K562 (cell line): ENCODE data around the gene FAM184B. TPM values are rescaled to one million over a fixed set of nuclear protein-coding genes. Genes with fewer than 3 reads are reported as not detected.

ENCODE experiments used
- ATAC-seq: fragments of 200-7000 bp; cut with Tn5 transposase; 3 replicates; pipeline ENCODE4 v1.9.1; 2020; ENCODE audit warnings: moderate library complexity
- BruUV-seq: library from RNA; stranded (reverse); fragments of 400-500 nt; replicated peaks from 2 replicates; lab custom pipeline; 2021; lab: Mats Ljungman, UMichigan
- CTCF ChIA-PET: fragments of 300-600 bp; formaldehyde crosslinking; extraction: SDS; loops from one replicate; lab custom pipeline; 2021; ENCODE audit warnings: low intra/inter-chr PET ratio; lab: Yijun Ruan, JAX
- POLR2A ChIA-PET: fragments of 300-600, 350-650 bp; sonication (Branson Sonifier 250); formaldehyde crosslinking; extraction: SDS; loops from one replicate; lab custom pipeline; 2021; ENCODE audit warnings: antibody characterized with exemption, inconsistent platforms; lab: Yijun Ruan, JAX
- DNase-seq, 4 experiments: peaks; one replicate each; pipeline versions ENCODE4 v3.0.0 to v3.0.0-alpha.2; 2011 to 2018; ENCODE audit warnings: low spot score in 3 of 4, mixed read lengths in 3 of 4; ENCODE audit errors: extremely low read depth in 1 of 4
- FAIRE-seq: peaks from 2 replicates; lab custom pipeline; 2011; peaks lifted over from hg19 to GRCh38; lab: Jason Lieb, UNC
- H2AFZ ChIP-seq: 2 replicates; pipeline ENCODE4 v1.6.0; 2011; ENCODE audit warnings: low read depth, low read length, control low read depth, inconsistent platforms
- H3K27ac ChIP-seq: fragments of 200-600 bp; 3 replicates; pipeline ENCODE4 v1.8.0; 2011; ENCODE audit warnings: low read depth, mild to moderate bottlenecking, control low read depth, inconsistent platforms, low read length, moderate library complexity, mixed read lengths; ENCODE audit errors: extremely low read depth
- H3K27me3 ChIP-seq, 2 experiments: fragments of 300-600 bp in 1 of 2; 2 replicates in 1 of 2; 3 replicates in 1 of 2; pipeline versions ENCODE4 v1.6.0 to v1.8.0; 2011; ENCODE audit warnings: inconsistent platforms in 2 of 2, low read length in 2 of 2, mild to moderate bottlenecking in 1 of 2, mixed read lengths in 1 of 2, moderate library complexity in 1 of 2; ENCODE audit not compliant: control insufficient read depth in 2 of 2, insufficient read depth in 2 of 2
- H3K36me3 ChIP-seq: fragments of 300-600 bp; 3 replicates; pipeline ENCODE4 v1.8.0; 2011; ENCODE audit warnings: mild to moderate bottlenecking, low read length, inconsistent platforms; ENCODE audit not compliant: control insufficient read depth, insufficient read depth
- H3K4me1 ChIP-seq, 2 experiments: fragments of 200-600 bp in 1 of 2; replicated peaks in 1 of 2; 2 replicates in 1 of 2; 3 replicates in 1 of 2; pipeline versions ENCODE4 v1.5.1 to v1.8.0; 2011; ENCODE audit warnings: inconsistent platforms in 2 of 2, low read length in 2 of 2, mild to moderate bottlenecking in 1 of 2, mixed read lengths in 1 of 2, moderate library complexity in 1 of 2; ENCODE audit not compliant: control insufficient read depth in 2 of 2, insufficient read depth in 2 of 2
- H3K4me2 ChIP-seq: 2 replicates; pipeline ENCODE4 v1.6.1; 2011; ENCODE audit warnings: low read length, control low read depth, inconsistent platforms, mixed read lengths; ENCODE audit not compliant: insufficient read depth
- H3K4me3 ChIP-seq: fragments of 200-600 bp; sonication (generic), shearing (Covaris generic); 2 replicates; pipeline ENCODE4 v1.5.1; 2016; ENCODE audit warnings: control low read depth, inconsistent platforms
- H3K79me2 ChIP-seq: fragments of 200-600 bp; 3 replicates; pipeline ENCODE4 v1.8.0; 2011; ENCODE audit warnings: low read length, inconsistent platforms; ENCODE audit not compliant: control insufficient read depth, insufficient read depth
- H3K9ac ChIP-seq, 2 experiments: 2 replicates each; pipeline versions ENCODE4 v1.6.0 to v1.6.1; 2011; ENCODE audit warnings: low read depth in 2 of 2, low read length in 2 of 2, control low read depth in 1 of 2, inconsistent platforms in 1 of 2, mild to moderate bottlenecking in 1 of 2, mixed read lengths in 1 of 2; ENCODE audit not compliant: insufficient read depth in 1 of 2
- H3K9me1 ChIP-seq: one replicate; pipeline ENCODE4 v1.6.0; 2011; ENCODE audit warnings: inconsistent platforms, mild to moderate bottlenecking, low read length, moderate library complexity; ENCODE audit not compliant: control insufficient read depth, insufficient read depth
- H3K9me3 ChIP-seq: replicated peaks from 2 replicates; pipeline ENCODE4 v1.5.1; 2011; ENCODE audit warnings: low read depth, low read length, inconsistent platforms; ENCODE audit not compliant: control insufficient read depth, insufficient read depth
- H4K20me1 ChIP-seq: replicated peaks from 2 replicates; pipeline ENCODE4 v1.6.1; 2011; ENCODE audit warnings: low read length, inconsistent platforms, mixed read lengths; ENCODE audit not compliant: control insufficient read depth, insufficient read depth
- BMI1 ChIP-seq: fragments of 150-350 bp; IDR thresholded peaks from 2 replicates; pipeline ENCODE4 v1.6.1; 2014; ENCODE audit warnings: low read length
- IRF2 ChIP-seq: sonication (generic); formaldehyde crosslinking; IDR thresholded peaks from 2 replicates; pipeline ENCODE4 v1.8.1; 2022; ENCODE audit warnings: mild to moderate bottlenecking, missing genetic modification reagents
- KLF16 ChIP-seq: IDR thresholded peaks from 2 replicates; pipeline ENCODE4 v1.6.1; 2016; ENCODE audit warnings: antibody characterized with exemption
- NFE2L1 ChIP-seq: fragments of 450-650 bp; IDR thresholded peaks from 2 replicates; pipeline ENCODE4 v1.6.1; 2016; ENCODE audit warnings: missing genetic modification characterization, low read depth, mild to moderate bottlenecking, missing compliant biosample characterization, moderate library complexity, borderline replicate concordance
- PTTG1 ChIP-seq: fragments of 450-650 bp; IDR thresholded peaks from 2 replicates; pipeline ENCODE4 v1.6.1; 2016; ENCODE audit warnings: low read depth, mild to moderate bottlenecking, missing genetic modification characterization, missing compliant biosample characterization
- RFX5 ChIP-seq: IDR thresholded peaks from 2 replicates; pipeline ENCODE4 v1.6.1; 2011; ENCODE audit warnings: low read depth, mild to moderate bottlenecking, improper control_type of control experiment, low read length
- SIX5 ChIP-seq, 2 experiments: IDR thresholded peaks; 2 replicates each; pipeline ENCODE4 v1.6.1; 2011; ENCODE audit warnings: low read length in 2 of 2, borderline replicate concordance in 1 of 2, low read depth in 1 of 2, mild to moderate bottlenecking in 1 of 2, moderate library complexity in 1 of 2; ENCODE audit not compliant: insufficient read depth in 1 of 2
- SMC3 ChIP-seq: conservative IDR thresholded peaks from 2 replicates; pipeline ENCODE4 v1.6.1; 2011; ENCODE audit warnings: low read depth, low read length, improper control_type of control experiment; ENCODE audit not compliant: insufficient read depth
- TBP ChIP-seq: optimal IDR thresholded peaks from 2 replicates; pipeline ENCODE3; 2011; ENCODE audit warnings: low read depth, low read length, improper control_type of control experiment
- WGBS: fragments of 100-300 bp; shearing (Covaris generic); methylation state at CpG from one replicate; pipeline ENCODE4 v1.1.6; 2016; ENCODE audit warnings: low coverage, mixed read lengths; ENCODE audit not compliant: insufficient coverage; ENCODE audit errors: missing lambda C conversion rate; 5-methylcytosine and 5-hydroxymethylcytosine counted together
- in situ Hi-C: fragments of 300-500 bp; cut with MboI; formaldehyde crosslinking; loops from 4 replicates; pipeline ENCODE4 v1.15.0; 2018; ENCODE audit warnings: inconsistent platforms, mixed read lengths
- intact Hi-C: fragments of 100-400 bp; cut with micrococcal nuclease; formaldehyde crosslinking; loops from 2 replicates; pipeline ENCODE4 v1.14.2; 2022
- polyA plus RNA-seq, 8 experiments: library from polyadenylated mRNA; depleted of rRNA in 4 of 8; stranded (reverse) in 5 of 8; unstranded in 3 of 8; fragments of >200 nt; fragmentation: Nextera tagmentation in 2 of 8; fragmentation: Illumina TruSeq in 1 of 8; extraction: Ambion mirVana in 2 of 8; extraction: Trizol in 1 of 8; gene quantifications; 2 replicates each; pipeline versions ENCODE4 v1.2.1 to v1.2.3, GENCODE V29; 2011 to 2014; ENCODE audit warnings: inconsistent platforms in 1 of 8, missing spikeins in 1 of 8
- total RNA-seq, 7 experiments: library from RNA; depleted of rRNA in 6 of 7; stranded (reverse); fragments of >200 nt in 6 of 7; fragmentation: Illumina TruSeq in 2 of 7; extraction: Trizol in 2 of 7; gene quantifications; 2 replicates each; pipeline versions ENCODE4 v1.2.1 to v1.2.3, GENCODE V29; 2011 to 2021; ENCODE audit warnings: low replicate concordance in 1 of 7
- TF ChIP-seq, protein P1 (sequence below): fragments of 200-600 bp; sonication (generic); IDR thresholded peaks from one replicate; pipeline ENCODE4 v1.6.1; 2012; ENCODE audit warnings: mild to moderate bottlenecking, low read depth, low read length, inconsistent platforms

FAM184B gene
- total and polyA plus RNA-seq, 9 of the 15 experiments (the other 6 are each of a cell fraction or from before 2014, with no cell fraction given) = not detected

DNA sequence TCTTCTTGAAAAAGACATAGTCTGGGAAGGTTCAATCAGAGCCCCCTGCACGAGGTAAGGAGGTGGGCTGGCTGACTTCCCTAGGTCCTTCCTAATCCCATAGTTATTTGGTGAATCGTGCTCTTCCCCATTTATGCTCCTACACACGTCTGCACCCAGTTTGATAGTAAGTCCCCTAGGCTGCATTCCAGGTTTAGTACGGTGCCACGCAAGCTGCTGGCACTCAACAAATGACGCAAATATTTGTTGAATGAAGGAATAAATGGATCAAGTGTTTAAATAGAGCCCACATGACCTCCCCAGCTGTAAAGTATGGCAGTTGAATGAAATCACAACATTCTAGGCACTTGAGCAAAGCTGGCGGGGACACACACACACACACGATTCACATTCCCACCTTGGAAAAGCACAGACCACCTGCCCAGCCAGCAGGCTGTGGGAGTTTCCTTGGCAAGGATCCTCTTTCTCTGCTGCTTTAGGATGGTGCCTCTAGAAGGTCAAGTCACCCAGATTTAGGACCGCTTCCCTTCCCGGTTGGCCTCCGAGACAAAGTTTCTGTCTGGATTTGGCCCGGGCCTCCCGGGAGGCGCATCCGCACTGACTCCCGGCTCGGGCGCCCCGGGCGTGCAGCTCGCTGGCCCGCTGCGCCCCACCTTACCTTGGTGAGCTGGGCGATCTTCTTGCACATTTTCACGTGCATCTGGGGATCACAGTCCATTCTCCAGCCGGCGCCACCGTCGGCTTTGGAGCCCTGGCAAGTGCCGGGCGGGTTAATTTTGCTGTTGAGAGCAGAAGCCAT is 721 bp downstream of the FAM184B start:
- no peaks in the 10 kb centered on the region for H3K79me2 ChIP-seq
- H3K9me3 ChIP-seq = no peaks in the 10 kb centered on the region
- H3K4me3 ChIP-seq = no peak overlapping the region
- H3K36me3 ChIP-seq = no peaks in the 10 kb centered on the region
- no peaks in the 10 kb centered on the region for H3K9me1 ChIP-seq
- peaks cover 0 to 12% of the 10 kb centered on the region in 2 experiments; a peak in 1 of 5 replicates for H3K4me1 ChIP-seq
- BruUV-seq = no TSS peak
- H3K27ac ChIP-seq = no peak overlapping the region
- ChIA-PET CTCF (no interaction called here), POLR2A (no interaction called here)
- H4K20me1 ChIP-seq = no peaks in the 10 kb centered on the region
- H3K9ac ChIP-seq = no peak overlapping the region
- WGBS = 9% methylated on average over 31 of the region's 31 CpGs
- H2AFZ ChIP-seq = no peak overlapping the region
- intact Hi-C loops = no loop called here
- FAIRE-seq (no peak), ATAC-seq (no peak), DNase-seq (no peak)
- H3K27me3 ChIP-seq = peaks cover 13 to 30% of the 10 kb centered on the region in 2 experiments; a peak in 4 of 5 replicates
- H3K4me2 ChIP-seq = no peak overlapping the region
- in situ Hi-C loops = no loop called here
- no peak for TF ChIP-seq SMC3
- no peak for TF ChIP-seq PTTG1
- TF ChIP-seq, protein P1, sequence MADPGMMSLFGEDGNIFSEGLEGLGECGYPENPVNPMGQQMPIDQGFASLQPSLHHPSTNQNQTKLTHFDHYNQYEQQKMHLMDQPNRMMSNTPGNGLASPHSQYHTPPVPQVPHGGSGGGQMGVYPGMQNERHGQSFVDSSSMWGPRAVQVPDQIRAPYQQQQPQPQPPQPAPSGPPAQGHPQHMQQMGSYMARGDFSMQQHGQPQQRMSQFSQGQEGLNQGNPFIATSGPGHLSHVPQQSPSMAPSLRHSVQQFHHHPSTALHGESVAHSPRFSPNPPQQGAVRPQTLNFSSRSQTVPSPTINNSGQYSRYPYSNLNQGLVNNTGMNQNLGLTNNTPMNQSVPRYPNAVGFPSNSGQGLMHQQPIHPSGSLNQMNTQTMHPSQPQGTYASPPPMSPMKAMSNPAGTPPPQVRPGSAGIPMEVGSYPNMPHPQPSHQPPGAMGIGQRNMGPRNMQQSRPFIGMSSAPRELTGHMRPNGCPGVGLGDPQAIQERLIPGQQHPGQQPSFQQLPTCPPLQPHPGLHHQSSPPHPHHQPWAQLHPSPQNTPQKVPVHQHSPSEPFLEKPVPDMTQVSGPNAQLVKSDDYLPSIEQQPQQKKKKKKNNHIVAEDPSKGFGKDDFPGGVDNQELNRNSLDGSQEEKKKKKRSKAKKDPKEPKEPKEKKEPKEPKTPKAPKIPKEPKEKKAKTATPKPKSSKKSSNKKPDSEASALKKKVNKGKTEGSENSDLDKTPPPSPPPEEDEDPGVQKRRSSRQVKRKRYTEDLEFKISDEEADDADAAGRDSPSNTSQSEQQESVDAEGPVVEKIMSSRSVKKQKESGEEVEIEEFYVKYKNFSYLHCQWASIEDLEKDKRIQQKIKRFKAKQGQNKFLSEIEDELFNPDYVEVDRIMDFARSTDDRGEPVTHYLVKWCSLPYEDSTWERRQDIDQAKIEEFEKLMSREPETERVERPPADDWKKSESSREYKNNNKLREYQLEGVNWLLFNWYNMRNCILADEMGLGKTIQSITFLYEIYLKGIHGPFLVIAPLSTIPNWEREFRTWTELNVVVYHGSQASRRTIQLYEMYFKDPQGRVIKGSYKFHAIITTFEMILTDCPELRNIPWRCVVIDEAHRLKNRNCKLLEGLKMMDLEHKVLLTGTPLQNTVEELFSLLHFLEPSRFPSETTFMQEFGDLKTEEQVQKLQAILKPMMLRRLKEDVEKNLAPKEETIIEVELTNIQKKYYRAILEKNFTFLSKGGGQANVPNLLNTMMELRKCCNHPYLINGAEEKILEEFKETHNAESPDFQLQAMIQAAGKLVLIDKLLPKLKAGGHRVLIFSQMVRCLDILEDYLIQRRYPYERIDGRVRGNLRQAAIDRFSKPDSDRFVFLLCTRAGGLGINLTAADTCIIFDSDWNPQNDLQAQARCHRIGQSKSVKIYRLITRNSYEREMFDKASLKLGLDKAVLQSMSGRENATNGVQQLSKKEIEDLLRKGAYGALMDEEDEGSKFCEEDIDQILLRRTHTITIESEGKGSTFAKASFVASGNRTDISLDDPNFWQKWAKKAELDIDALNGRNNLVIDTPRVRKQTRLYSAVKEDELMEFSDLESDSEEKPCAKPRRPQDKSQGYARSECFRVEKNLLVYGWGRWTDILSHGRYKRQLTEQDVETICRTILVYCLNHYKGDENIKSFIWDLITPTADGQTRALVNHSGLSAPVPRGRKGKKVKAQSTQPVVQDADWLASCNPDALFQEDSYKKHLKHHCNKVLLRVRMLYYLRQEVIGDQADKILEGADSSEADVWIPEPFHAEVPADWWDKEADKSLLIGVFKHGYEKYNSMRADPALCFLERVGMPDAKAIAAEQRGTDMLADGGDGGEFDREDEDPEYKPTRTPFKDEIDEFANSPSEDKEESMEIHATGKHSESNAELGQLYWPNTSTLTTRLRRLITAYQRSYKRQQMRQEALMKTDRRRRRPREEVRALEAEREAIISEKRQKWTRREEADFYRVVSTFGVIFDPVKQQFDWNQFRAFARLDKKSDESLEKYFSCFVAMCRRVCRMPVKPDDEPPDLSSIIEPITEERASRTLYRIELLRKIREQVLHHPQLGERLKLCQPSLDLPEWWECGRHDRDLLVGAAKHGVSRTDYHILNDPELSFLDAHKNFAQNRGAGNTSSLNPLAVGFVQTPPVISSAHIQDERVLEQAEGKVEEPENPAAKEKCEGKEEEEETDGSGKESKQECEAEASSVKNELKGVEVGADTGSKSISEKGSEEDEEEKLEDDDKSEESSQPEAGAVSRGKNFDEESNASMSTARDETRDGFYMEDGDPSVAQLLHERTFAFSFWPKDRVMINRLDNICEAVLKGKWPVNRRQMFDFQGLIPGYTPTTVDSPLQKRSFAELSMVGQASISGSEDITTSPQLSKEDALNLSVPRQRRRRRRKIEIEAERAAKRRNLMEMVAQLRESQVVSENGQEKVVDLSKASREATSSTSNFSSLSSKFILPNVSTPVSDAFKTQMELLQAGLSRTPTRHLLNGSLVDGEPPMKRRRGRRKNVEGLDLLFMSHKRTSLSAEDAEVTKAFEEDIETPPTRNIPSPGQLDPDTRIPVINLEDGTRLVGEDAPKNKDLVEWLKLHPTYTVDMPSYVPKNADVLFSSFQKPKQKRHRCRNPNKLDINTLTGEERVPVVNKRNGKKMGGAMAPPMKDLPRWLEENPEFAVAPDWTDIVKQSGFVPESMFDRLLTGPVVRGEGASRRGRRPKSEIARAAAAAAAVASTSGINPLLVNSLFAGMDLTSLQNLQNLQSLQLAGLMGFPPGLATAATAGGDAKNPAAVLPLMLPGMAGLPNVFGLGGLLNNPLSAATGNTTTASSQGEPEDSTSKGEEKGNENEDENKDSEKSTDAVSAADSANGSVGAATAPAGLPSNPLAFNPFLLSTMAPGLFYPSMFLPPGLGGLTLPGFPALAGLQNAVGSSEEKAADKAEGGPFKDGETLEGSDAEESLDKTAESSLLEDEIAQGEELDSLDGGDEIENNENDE = no peak
- no peak for TF ChIP-seq BMI1
- no peak for TF ChIP-seq NFE2L1 (tag)
- no peak for TF ChIP-seq TBP
- no peak for TF ChIP-seq SIX5 (IDR thresholded peaks at IDR 0.05; ENCODE audit: borderline replicate concordance in 1 of 2, insufficient read depth in 1 of 2, low read depth in 1 of 2, low read length in 2 of 2)
- TF ChIP-seq IRF2 (CRISPR knock-in tag) = no peak
- no peak for TF ChIP-seq KLF16
- TF ChIP-seq RFX5 = no peak
